Measurements from ENCODE around the gene EVI2A. TPM values are rescaled to one million over a fixed set of nuclear protein-coding genes. Genes with fewer than 3 reads are reported as not detected.
"Not testable (repeated sequence)": the region's sequence is repeated elsewhere in the genome, so short reads cannot be mapped to it uniquely, and the experiment has no call there.

The EVI2A gene
- total RNA-seq, 1 experiment from 2014 or later: 53.9 TPM

GRCh38 chr17:31313982-31314781 is 7.2 kb downstream of the EVI2A start, which contains the start of gene EVI2B:
TSS of gene EVI2B (minus strand) at chr17:31314054. CDS start at chr17:31305609, 8,445 bp downstream.
- peak; percentile 83 for DNase-seq (ENCODE audit: low read depth)

DNA sequence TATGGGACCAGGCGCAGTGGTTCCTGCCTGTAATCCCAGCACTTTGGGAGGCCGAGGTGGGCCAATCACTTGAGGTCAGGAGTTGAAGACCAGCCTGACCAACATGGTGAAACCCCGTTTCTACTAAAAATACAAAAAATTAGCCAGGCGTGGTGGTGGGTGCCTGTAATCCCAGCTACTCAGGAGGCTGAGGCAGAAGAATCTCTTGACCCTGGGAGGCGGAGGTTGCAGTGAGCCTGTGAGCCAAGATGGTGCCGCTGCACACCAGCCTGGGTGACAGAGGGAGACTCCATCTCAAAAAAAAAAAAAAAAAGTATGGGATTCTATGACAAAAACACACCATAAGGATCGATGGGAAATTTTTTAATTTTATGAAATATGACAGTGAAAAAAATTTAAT is 9.2 kb downstream of the EVI2A start:
- DNase-seq (ENCODE audit: low read depth): not testable (repeated sequence)

GRCh38 chr17:31311526-31311925 is 9.9 kb downstream of the EVI2A start:
- DNase-seq (ENCODE audit: low read depth): no peak

- DNase-seq (ENCODE audit: low read depth): no peak
These were observed 10.5 kb downstream of the EVI2A start for GRCh38 chr17:31310886-31311285.

DNA sequence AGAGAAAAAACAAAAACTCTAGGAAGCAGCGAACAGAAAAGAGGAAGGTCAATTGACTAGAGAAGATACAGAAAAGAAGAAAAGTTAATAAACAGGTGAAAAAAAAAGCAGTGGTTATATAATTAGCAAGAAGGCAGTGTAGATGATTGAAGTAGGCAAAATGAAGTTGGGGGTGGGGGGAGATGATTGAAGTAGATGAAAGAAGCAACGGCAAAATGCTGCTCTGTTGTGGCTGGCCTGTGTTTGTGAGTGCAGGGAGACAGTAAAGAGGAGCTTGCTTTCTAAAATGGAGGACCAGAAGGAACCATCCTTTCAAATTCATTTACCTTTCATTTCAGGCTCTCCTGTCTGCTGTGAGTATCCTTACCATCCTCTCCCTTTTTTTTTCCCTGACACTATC is 11.2 kb downstream of the EVI2A start:
- no peak for DNase-seq (ENCODE audit: low read depth)

DNA sequence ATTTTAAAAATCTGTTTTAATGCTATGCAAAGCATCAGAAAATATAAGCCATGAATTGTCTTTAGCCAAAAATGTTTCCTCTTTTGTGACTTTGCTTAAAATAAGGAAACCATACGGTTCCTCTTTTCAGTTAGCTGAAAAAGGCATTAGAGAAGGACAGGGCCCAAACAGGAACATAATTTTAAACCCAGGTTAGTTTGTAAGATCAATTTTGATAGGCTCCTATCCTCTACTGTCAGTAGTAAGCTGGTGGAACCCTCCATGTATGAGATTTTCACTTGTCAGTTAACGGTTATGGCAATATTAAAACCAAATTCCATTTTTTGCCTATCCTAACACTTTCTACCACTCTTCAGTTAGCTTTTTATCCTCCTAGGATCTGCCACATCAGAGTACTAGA is 11.9 kb downstream of the EVI2A start:
- no peak for DNase-seq (ENCODE audit: low read depth)

GRCh38 chr17:31308372-31309334 is 12.8 kb downstream of the EVI2A start:
- DNase-seq (ENCODE audit: low read depth): no peak

DNA sequence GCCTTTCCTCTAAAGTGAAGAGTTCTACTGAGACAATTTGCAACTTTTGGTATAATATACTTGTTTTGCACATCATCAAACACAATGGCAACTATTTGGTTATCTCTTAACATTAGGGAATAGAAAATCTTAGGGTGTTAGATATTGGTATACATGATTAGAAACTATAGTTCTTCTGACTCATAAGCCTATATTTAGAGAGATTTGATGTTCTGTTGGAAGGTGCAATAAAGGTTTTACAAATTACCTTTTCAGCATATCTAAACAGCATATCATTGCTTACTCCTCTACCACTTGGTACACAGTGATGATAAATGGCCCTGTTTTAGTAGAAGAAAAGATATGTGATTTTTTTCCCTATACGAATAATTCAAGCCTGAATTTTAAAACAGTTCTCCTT is 13.8 kb downstream of the EVI2A start:
- DNase-seq (ENCODE audit: low read depth): no peak

GRCh38 chr17:31299624-31300023 is 21.8 kb downstream of the EVI2A start:
- DNase-seq (ENCODE audit: low read depth): no peak

- DNase-seq (ENCODE audit: low read depth): no peak
These were observed 24.3 kb downstream of the EVI2A start, which contains the start of gene OMG for GRCh38 chr17:31297090-31297489. TSS of gene OMG (minus strand) at chr17:31297239. CDS start at chr17:31296331, 908 bp downstream.

DNA sequence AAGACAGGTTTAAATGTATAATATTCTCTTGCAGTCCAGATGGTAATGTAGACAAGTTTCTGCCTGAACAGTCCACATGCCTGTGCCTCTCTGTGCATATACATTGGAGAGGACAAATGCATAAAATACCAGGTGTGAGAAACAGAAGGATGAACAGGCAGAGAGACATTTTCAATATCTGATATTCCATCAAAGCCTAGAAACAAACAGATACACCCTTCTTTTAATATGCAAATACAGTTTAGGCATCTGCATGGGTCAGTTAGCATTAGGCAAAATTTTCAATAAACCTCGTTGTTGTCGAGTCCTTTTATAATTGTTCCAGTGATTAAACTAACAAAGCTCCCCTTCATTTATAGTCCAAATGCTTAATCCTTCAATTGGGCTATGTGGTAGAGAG is 25.3 kb downstream of the EVI2A start:
- DNase-seq (ENCODE audit: low read depth): no peak

GRCh38 chr17:31295489-31295871 is 25.9 kb downstream of the EVI2A start:
- no peak for DNase-seq (ENCODE audit: low read depth)

GRCh38 chr17:31294820-31295488 is 26.5 kb downstream of the EVI2A start:
- no peak for DNase-seq (ENCODE audit: low read depth)

DNA sequence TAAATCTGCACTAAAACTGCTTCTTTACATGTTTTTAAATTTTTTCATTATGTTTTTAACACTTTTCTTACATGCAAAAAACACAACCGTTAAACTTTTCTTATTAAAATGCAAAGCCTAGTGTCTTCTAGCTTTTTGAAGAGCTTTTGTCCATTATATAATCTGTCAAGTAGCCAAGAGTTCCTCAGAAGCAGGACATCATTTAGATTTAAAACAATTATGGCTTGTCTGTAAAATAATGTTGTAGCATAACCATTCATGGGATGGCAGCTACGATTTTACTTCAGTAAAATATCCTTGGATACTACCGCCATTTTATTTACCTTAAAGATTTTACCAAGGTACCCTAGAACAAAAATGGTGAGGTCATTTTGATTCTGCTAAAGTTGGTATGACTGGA is 27.2 kb downstream of the EVI2A start:
- DNase-seq (ENCODE audit: low read depth): no peak

GRCh38 chr17:31293581-31293980 is 27.8 kb downstream of the EVI2A start:
- no peak for DNase-seq (ENCODE audit: low read depth)

DNA sequence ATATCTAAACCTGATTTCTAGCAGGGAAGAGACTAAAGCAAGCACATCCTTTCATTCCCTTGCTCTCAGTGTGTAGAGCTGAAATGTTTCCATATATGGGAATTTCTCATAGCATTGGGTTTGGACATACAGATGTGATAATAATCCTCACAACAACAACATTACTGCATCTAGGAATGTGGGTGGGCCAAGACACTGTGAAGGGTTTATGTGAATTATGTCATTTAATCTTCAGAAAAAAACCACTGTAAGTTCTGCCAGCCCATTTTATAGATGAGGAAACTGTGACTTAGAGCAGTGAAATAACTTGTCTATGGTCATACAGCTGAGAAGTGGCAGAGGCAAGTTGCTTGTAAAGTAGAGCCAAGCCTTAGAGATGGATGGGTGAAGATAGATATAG is 29.6 kb downstream of the EVI2A start:
- no peak for DNase-seq (ENCODE audit: low read depth)

DNA sequence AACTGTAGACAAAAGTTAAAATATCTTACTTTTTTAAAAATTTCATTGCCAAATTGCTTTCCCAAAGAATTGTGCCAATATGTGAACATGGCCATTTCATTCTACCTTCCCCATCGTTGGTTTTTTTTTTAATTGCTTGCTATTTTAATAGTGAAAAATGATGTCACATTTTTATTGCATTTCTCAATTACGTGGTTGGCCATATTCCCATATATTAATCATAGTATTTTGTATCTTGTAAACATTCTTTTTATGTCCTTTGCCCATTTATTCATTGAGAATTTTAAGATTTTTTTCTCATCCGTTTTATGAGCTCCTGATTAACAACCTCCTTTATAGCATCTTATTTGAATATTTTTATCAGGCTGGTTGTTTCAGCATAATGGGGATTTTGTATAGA is 31.6 kb downstream of the EVI2A start:
- peak; percentile 33 for DNase-seq (ENCODE audit: low read depth)

- not testable (repeated sequence) for DNase-seq (ENCODE audit: low read depth)
These were observed 33.5 kb downstream of the EVI2A start for GRCh38 chr17:31287932-31288331.

GRCh38 chr17:31286587-31286986 is 34.8 kb downstream of the EVI2A start:
- no peak for DNase-seq (ENCODE audit: low read depth)

DNA sequence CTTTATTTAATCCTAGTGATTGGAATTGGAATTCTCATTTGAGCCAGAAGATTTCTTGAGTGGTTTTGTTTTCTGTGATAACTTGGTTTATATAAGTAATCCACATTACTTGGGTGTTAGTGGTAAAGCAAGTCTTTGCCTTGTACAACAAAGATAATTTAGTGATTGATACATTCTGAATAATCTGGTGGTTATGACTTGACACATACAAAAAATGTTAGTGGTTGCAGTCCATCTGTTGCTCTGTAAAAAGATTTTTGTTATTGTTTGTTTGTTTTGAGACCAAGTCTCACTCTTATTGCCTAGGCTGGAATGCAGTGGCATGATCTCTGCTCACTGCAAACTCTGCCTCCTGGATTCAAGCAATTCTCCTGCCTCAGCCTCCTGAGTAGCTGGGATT is 37.6 kb downstream of the EVI2A start:
- peak; percentile 69 for DNase-seq (ENCODE audit: low read depth)

- DNase-seq (ENCODE audit: low read depth): no peak
These were observed 40.4 kb downstream of the EVI2A start for GRCh38 chr17:31281061-31281460.

DNA sequence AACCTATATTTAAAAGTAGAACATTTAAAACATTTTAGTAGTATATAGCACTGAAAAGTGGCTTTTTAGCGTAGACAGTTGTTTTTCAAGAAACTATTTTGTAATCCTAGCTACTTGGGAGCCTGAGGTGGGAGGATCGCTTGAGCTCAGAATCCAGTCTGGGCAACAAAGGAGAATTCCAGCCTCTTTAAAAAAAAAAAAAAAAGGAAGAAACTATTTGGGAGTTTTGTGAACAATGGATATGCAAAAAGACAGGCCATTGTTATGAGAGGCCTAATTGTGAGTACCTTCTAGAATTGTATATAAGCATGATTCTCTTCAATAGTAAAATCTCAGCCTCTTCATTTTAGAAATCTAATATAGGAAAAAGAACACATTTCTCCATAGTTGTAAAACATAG is 42.0 kb downstream of the EVI2A start:
- no peak for DNase-seq (ENCODE audit: low read depth)

Data from LHCN-M2 (cell line).